GM12891 (cell line): ENCODE results near the gene GDNF.
A peak's percentile ranks its signal among the peaks of the same experiment; 100 is the strongest.

Experiments used
- DNase-seq: peaks from one replicate; pipeline ENCODE4 v3.0.0; 2011; ENCODE audit warnings: low spot score; ENCODE audit not compliant: insufficient read length
- FAIRE-seq: peaks from 2 replicates; lab custom pipeline; 2011; peaks lifted over from hg19 to GRCh38; lab: Jason Lieb, UNC
- PAX5 ChIP-seq: IDR thresholded peaks from 2 replicates; pipeline ENCODE4 v1.6.1; 2011; ENCODE audit warnings: low read length, moderate library complexity, mild to moderate bottlenecking; ENCODE audit not compliant: insufficient read depth, severe bottlenecking
- POLR2A ChIP-seq: IDR thresholded peaks from 2 replicates; pipeline ENCODE4 v1.6.1; 2011; ENCODE audit warnings: low read depth, low read length, control low read depth
- POLR2AphosphoS5 ChIP-seq: IDR thresholded peaks from 2 replicates; pipeline ENCODE4 v1.6.1; 2011; ENCODE audit warnings: low read depth, low read length, control low read depth
- POU2F2 ChIP-seq: IDR thresholded peaks from 2 replicates; pipeline ENCODE4 v1.6.1; 2011; ENCODE audit warnings: low read depth, mild to moderate bottlenecking, control low read depth, low read length, moderate library complexity
- SPI1 ChIP-seq: IDR thresholded peaks from 2 replicates; pipeline ENCODE4 v1.6.1; 2011; ENCODE audit warnings: low read depth, low read length, control low read depth
- TAF1 ChIP-seq: IDR thresholded peaks from 2 replicates; pipeline ENCODE4 v1.6.1; 2011; ENCODE audit warnings: low read depth, low read length, control low read depth

GDNF gene

DNA sequence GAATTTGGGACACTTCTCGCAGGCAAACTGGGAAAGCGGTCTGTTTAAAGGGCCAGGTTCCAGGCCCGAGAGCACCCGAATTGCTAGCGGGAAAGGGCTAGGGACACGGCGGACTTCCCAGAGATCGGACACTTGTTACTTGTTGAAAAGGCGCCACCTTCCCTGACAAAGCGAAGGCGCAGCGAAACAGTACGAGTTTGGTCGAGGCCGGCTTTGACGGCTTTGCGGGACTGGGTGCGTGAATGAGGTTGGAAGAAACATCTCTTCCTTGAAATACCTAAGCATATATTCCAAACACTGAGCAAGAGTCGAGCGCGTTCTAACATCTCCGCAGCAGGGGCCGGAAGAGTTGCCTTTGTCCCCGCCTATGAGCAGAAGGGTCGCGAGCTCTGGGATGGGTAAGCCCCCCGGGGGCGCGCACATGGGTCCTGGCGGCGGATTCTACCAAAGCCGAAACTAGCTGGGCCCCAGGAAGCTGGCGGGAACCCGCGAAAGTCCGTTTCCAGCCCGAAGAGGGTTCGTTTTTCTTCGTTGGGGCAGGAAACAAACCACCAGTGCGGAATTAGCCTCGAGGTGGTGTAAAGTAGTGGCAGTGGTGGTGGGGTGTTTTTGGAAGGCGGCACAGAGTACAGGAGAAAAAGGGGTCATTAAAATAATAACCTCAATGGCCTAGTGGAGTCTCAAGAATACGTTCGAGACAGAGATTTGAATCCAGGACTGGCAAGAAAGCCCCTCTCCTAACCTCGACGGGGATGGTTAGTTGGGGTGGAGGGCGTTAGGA, 1.5 kb downstream of the GDNF start:
- TF ChIP-seq POLR2AphosphoS5 (no peak), POU2F2 (no peak), TAF1 (no peak)
- FAIRE-seq (peak; percentile 58), DNase-seq (peak; percentile 10)

DNA sequence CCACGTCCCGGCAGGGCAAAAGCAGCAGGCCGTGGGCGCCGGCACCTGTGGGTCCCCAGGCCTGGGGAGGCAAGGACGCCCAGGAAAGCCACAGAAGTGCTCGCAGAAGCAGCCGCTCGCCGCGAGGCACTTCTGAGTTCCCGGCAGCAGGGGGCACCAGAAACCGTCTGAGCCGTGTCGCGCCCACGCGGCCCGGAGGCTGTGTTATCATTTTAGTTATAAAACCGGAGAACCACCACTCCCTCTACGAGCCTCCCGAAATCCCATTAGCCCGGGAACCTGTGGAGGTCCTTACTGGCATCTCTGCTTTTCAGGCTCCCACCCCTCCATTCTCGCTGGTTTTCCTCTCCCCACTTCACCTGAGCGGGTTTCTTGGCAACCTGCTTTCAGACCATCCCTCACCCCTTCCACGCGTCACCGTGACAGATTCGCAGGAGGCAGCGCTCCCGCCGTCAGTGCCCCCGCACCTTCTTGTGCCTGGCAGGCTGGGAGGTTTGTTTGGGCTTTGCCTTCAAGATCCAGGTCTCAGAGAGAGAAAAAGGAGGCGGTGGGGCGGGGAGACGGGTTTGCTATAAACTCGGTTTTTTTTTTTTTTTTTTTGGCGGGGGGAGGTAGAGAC, 2.3 kb downstream of the GDNF start:
- DNase-seq (peak; percentile 82), FAIRE-seq (peak; percentile 59)
- TF ChIP-seq SPI1 (no peak), POLR2AphosphoS5 (no peak), PAX5 (no peak), POLR2A (no peak), TAF1 (no peak), POU2F2 (no peak; the same call in 1 of the 2 replicates)

DNA sequence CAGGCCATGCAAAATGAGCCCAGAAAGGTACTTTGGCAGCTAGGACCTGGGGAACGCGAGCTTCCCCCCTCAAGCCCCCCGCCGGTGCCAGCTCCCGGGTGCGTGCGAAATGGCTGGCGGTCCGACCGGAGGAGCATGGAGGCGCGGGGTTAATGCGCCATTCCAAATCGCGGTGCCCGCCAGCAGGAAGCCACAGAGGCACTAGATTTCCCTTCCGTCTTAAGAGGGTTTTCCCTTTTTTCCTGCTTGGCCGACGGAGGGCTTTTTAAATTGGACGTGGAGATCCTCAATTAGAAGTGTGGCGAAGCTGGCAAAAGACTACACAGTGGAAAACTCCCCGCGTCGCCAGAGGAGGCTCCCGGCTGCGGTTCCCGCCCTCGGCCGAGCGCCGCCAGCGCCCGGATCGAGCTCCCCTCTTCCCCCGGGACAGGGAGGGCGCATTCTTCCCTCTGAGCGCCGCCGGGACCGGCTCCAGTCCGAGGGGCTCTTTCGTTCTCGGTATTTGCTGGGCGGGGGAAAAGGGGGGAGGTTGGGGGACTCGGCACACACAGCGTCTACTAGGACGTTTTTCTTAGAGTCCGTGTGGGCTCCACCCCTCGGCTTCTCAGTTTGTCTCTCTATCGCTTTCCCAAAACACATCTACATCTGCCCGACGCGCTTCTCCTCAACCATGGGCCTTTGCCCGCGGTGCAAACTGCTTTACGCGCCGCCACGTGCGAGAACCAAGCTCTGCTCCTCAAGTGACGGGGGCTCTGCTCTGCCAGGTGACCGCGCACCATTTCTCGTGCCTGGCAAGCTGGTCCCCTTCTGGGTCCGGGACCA, 3.0 kb downstream of the GDNF start:
- FAIRE-seq (no peak), DNase-seq (peak; percentile 30)
- TF ChIP-seq SPI1 (no peak), PAX5 (no peak), POLR2A (no peak), POU2F2 (no peak), POLR2AphosphoS5 (no peak), TAF1 (no peak)

DNA sequence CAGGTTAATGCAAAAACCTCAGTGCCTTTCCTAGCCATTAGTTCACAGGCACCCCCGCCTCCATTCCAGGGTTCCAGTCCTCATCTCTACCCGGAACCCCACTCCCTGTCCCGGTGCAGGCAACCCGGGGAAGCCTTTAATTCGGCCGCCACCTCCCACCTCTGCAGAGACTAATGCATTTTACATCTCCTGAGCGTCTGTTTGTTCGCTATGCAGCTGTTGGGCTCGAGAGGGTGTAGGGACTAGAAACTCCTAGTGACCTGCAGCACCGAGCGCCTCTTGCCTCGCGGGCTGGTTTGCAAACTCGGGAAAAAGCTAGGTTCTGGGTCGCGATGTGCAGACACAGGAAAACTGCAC, 3.6 kb downstream of the GDNF start:
- FAIRE-seq: no peak
- no peak for TF ChIP-seq SPI1
- TF ChIP-seq POLR2AphosphoS5: no peak
- no peak for TF ChIP-seq PAX5
- no peak for TF ChIP-seq TAF1
- no peak for TF ChIP-seq POLR2A
- no peak for TF ChIP-seq POU2F2
- peak; percentile 14 for DNase-seq

DNA sequence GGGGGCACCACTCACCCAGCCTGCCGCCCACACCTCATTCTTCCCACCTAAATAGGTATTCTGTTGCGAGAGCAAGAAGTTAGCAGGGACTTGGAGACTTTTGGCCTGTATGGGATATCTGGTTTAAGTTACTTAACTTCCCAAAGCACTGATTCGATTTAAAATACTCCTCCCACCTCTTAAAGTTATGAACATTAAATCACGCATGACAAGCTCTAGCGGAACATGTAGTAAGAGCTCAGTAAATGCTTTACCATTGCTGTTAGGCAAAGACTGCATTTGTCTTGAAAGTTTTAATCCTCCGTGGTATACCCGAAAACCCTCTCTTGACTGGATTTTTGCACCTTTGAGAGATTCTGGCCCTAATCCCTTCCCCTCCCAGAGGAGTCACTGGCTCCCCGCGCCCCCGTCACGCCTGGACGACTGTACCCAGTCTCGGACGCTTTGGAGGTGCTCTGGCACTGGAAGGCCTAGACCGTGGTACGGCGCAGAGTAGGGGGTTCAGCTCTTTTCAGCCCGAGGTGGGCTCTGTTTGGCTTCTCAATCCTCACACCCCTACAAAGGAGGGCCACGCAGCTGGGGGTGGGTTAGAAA, 4.4 kb downstream of the GDNF start:
- DNase-seq (no peak), FAIRE-seq (no peak)
- TF ChIP-seq SPI1 (no peak), POLR2AphosphoS5 (no peak), POLR2A (no peak), POU2F2 (no peak), TAF1 (no peak)

DNA sequence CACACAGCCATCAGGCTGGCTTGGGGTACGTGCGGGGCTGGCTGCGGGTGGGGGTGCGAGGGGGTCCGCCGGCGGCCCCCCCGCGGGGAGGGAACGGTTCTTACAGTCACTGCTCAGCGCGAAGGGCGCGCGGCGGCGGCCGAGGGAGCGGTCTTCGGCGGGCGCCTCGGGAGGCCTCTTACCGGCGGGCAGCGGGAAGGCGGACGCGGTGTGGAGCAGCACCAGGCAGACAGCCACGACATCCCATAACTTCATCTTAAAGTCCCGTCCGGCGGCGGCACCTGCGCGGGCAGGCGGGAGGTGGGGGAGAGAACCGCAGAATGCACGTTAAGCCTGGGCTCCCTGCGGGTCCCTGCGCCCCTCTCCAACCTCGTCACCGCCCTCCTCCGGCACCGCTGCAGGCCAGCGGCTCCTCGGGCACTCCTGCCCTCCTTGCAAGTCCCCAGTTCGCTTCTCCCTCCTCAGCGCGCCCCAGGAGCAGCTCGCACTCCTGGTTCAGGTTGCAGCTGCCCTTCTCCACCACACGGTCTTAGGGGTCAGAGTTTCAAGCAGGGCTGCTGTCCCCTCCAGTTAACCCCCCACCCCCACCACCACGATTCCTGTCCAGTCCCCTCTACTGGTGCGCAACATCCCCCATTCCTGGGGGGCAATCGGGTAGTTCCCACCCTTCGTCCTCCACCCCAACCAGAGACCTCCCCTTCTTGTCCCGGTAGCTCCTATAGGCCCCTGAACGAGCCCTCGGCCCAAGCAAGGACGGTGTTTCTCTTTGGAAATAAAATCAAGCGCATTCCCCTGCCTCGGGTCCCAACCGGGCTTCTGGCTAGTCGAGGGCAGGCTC, 5.1 kb downstream of the GDNF start:
- FAIRE-seq: no peak

DNA sequence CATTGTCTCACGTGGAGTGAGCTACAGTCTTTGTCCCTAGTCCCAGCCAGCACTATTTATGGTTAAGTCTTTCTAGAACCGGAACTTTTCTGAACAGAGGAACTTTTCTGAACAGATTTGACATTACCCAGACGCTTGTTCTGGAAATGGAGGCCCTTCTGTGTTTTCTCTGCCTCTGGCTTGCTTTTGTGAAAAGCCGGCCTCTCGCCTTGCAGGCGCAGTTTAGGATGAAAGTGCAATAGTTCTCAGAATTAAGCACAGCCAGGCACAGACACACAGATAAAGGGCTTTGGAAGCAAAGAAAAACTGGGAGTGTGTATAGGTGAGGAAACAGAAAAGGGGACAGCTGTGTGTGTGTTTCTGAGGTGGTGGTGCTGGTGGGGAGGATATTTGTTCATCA, 5.9 kb downstream of the GDNF start:
- DNase-seq (no peak), FAIRE-seq (no peak)
- no peak for TF ChIP-seq POLR2AphosphoS5
- TF ChIP-seq TAF1: no peak
- no peak for TF ChIP-seq PAX5
- TF ChIP-seq POLR2A: no peak
- no peak for TF ChIP-seq POU2F2
- TF ChIP-seq SPI1: no peak

More for the DNA sequence above, 5.1 kb downstream of the GDNF start:
- peak; percentile 9 for DNase-seq
- TF ChIP-seq PAX5 (no peak), POLR2AphosphoS5 (no peak), TAF1 (no peak), POU2F2 (no peak), POLR2A (no peak), SPI1 (no peak)

DNA sequence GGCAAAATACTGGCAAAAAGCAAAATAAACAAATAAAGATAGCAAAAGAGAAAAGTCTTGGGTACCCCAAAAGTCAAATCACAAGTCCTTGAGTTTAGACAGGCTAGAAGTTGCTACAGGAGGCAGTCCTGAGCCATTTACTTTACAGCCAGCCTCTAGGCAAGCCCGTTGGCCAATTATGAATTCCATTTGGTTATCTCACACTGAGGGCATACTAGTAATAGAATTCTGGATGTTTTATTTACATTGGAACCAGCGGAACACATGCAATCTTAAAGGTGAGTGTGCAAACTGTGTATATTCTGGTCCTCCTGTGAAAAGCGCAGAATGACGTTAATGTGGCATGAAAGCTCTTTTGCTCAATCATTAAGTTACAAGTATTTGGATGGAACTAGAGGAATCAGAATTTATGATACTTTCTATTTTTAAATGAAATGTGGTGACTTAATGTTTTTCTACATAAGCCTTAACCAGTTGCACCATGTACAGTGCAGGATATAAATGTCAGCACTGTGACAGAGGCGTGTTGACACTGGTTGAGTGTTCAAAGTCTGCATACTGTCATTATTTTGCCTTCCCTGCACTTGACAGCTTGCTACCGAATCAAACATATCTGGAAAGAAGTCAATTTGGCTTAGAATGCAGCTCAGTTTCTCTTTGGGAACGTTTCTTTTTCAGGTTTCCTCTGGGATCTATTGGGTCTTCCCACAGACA, 7.9 kb downstream of the GDNF start:
- FAIRE-seq (no peak), DNase-seq (no peak)
- TF ChIP-seq SPI1 (no peak), POLR2A (no peak), PAX5 (no peak), POU2F2 (no peak)
